A549 treated with dexamethasone at 1 μM for 4 hours (cell line): ENCODE measurements around the gene SLC27A3. TPM values are rescaled to one million over a fixed set of nuclear protein-coding genes. Genes with fewer than 3 reads are reported as not detected.

Experiments used
- total RNA-seq: library from RNA; stranded (reverse); fragments of 200-300 nt; extraction: Qiagen RNA extraction; gene quantifications from 5 replicates; pipeline ENCODE4 v1.2.3, GENCODE V29; 2022

SLC27A3 gene, protein sequence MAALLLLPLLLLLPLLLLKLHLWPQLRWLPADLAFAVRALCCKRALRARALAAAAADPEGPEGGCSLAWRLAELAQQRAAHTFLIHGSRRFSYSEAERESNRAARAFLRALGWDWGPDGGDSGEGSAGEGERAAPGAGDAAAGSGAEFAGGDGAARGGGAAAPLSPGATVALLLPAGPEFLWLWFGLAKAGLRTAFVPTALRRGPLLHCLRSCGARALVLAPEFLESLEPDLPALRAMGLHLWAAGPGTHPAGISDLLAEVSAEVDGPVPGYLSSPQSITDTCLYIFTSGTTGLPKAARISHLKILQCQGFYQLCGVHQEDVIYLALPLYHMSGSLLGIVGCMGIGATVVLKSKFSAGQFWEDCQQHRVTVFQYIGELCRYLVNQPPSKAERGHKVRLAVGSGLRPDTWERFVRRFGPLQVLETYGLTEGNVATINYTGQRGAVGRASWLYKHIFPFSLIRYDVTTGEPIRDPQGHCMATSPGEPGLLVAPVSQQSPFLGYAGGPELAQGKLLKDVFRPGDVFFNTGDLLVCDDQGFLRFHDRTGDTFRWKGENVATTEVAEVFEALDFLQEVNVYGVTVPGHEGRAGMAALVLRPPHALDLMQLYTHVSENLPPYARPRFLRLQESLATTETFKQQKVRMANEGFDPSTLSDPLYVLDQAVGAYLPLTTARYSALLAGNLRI
- total RNA-seq: 1.1 to 2.0 TPM (median 1.5 TPM) in 5 replicates

DNA sequence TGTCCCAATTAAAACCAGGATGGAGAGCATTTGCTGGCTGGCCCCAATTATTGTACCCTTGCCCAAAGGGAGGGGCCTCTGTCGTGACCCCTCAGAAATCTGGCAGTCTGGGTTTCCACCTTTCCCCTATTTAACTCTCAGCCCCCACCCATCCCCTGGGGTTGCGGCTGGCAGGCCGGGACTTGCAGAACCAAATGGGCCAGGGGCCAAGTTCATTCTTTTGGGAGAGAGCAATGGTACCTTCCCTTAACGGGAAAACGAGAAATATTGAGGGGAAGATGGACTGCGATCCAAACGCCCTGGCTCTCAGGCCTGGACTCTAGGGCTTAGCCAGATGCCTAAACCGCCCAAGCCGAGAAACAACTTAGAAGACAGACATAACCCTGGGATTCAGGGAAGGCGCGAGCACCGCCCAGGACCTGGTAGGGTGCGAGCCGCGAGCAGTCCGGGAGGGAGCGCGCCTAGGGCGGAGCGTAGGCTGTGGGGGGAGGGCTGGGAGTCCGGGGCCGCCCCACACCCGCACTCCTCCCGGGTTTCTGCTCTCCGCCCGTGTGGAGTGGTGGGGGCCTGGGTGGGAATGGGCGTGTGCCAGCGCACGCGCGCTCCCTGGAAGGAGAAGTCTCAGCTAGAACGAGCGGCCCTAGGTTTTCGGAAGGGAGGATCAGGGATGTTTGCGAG, at the start of gene SLC27A3:
Gene SLC27A3 (plus strand): TSS at position 628 of the 678 bp plus-strand sequence. CDS start 91 bp downstream, outside the sequence.

DNA sequence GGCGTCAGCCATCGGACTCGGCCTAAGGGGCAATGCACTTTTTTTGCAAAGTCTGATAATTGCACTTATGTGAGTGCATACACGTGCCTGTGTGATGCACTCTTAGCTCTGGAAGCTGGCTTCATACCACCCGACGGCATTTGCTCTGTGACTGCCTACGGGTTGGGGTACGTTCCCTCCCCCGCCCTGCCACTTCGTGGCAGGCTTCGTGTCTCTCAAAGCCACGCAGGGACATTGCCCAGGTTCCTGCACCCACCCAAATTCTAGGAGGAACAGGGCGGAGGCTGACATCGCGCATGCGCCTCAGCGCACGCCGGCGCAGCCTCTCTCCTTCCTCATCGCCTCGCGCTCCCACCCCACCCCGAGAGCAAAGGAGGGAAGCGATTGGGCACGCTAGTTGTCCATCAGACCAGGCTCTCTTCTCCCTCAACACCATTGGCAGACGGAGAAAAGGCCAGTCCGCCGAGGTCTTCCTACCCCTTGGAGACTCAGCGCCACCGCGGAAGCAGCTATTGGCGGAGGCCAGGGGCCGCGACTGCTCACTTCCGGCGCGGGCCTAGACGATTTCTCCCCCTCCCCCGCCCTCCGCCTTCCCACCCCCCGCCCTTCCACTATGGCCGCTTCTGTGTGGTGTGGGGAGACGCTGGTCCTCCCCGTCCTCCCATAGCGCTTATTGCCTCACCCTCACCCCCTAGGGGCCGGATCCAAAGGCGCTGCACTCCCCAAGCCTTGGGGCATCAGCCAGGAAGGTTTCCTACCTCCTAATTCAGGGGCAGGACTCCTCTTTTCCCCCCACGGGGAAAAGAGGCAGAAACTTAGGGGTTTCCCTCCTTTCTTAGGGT, 47.5 kb upstream of the SLC27A3 start, which contains the start of gene INTS3:
Gene INTS3 (plus strand): TSS at position 588 of the 842 bp plus-strand sequence. CDS start 585 bp downstream, outside the sequence.

Other genes with a start within 250 kb of the SLC27A3 start
- gene S100A6, start 239.4 kb upstream of the SLC27A3 start, total RNA-seq: 2,947 to 3,960 TPM (median 3,059 TPM) in 5 replicates
- gene S100A5, start 234.5 kb upstream of the SLC27A3 start, total RNA-seq: 0.50 to 1.9 TPM (median 0.75 TPM) in 5 replicates
- gene S100A4, start 229.6 kb upstream of the SLC27A3 start, total RNA-seq: 1,278 to 1,937 TPM (median 1,356 TPM) in 5 replicates
- gene S100A3, start 226.1 kb upstream of the SLC27A3 start, total RNA-seq: 120 to 134 TPM (median 130 TPM) in 5 replicates
- 22.8 to 28.7 TPM (median 26.8 TPM) in 5 replicates for gene S100A2, start 209.6 kb upstream of the SLC27A3 start, total RNA-seq
- 467 to 520 TPM (median 496 TPM) in 5 replicates for gene S100A16, start 162.3 kb upstream of the SLC27A3 start, total RNA-seq
- 0.21 to 0.50 TPM (median 0.35 TPM) in 5 replicates for gene S100A14, start 159.1 kb upstream of the SLC27A3 start, total RNA-seq
- gene S100A13, start 147.9 kb upstream of the SLC27A3 start, total RNA-seq: 145 to 196 TPM (median 153 TPM) in 5 replicates
- gene S100A1, start 147.0 kb upstream of the SLC27A3 start, total RNA-seq: 0.44 to 0.87 TPM (median 0.70 TPM) in 5 replicates
- 74.8 to 81.8 TPM (median 78.0 TPM) in 5 replicates for gene CHTOP, start 141.3 kb upstream of the SLC27A3 start, total RNA-seq
- 55.1 to 60.1 TPM (median 56.8 TPM) in 5 replicates for gene SNAPIN, start 116.7 kb upstream of the SLC27A3 start, total RNA-seq
- 274 to 302 TPM (median 282 TPM) in 5 replicates for gene ILF2, start 104.4 kb upstream of the SLC27A3 start, total RNA-seq
- 1.6 to 3.2 TPM (median 2.3 TPM) in 5 replicates for gene NPR1, start 96.7 kb upstream of the SLC27A3 start, total RNA-seq
- 14.7 to 23.4 TPM (median 23.0 TPM) in 5 replicates for gene INTS3, start 47.4 kb upstream of the SLC27A3 start, total RNA-seq
- 9.4 to 15.3 TPM (median 13.0 TPM) in 5 replicates for gene GATAD2B, start 147.6 kb downstream of the SLC27A3 start, total RNA-seq
- 17.7 to 37.6 TPM (median 30.9 TPM) in 5 replicates for gene DENND4B, start 171.3 kb downstream of the SLC27A3 start, total RNA-seq
- gene CRTC2, start 183.2 kb downstream of the SLC27A3 start, total RNA-seq: 28.6 to 41.0 TPM (median 38.1 TPM) in 5 replicates
- 151 to 158 TPM (median 154 TPM) in 5 replicates for gene SLC39A1, start 188.1 kb downstream of the SLC27A3 start, total RNA-seq
- 7.8 to 9.0 TPM (median 8.5 TPM) in 5 replicates for gene CREB3L4, start 192.5 kb downstream of the SLC27A3 start, total RNA-seq
- 106 to 145 TPM (median 124 TPM) in 5 replicates for gene JTB, start 202.3 kb downstream of the SLC27A3 start, total RNA-seq
- 134 to 167 TPM (median 137 TPM) in 5 replicates for gene RAB13, start 210.9 kb downstream of the SLC27A3 start, total RNA-seq
- 4,020 to 8,257 TPM (median 4,087 TPM) in 5 replicates for gene RPS27, start 215.4 kb downstream of the SLC27A3 start, total RNA-seq